IMR-90 (cell line): ENCODE data around the gene ATP7A. TPM values are rescaled to one million over a fixed set of nuclear protein-coding genes. Genes with fewer than 3 reads are reported as not detected.

Experiments used
- ATAC-seq: fragments of 200-7000 bp; cut with Tn5 transposase; 2 replicates; pipeline ENCODE4 v1.9.1; 2020; ENCODE audit warnings: low read depth, mild to moderate bottlenecking, moderate library complexity
- BruUV-seq: library from RNA; stranded (reverse); fragments of 400-500 nt; replicated peaks from 2 replicates; lab custom pipeline; 2021; lab: Mats Ljungman, UMichigan
- CTCF ChIA-PET: fragments of 300-600 bp; formaldehyde crosslinking; extraction: SDS; loops from one replicate; lab custom pipeline; 2021; ENCODE audit warnings: antibody characterized with exemption; lab: Yijun Ruan, JAX
- POLR2A ChIA-PET: fragments of 300-600 bp; sonication (Branson Sonifier 250); formaldehyde crosslinking; loops from one replicate; lab custom pipeline; 2022; ENCODE audit warnings: antibody characterized with exemption; ENCODE audit not compliant: unreplicated experiment; lab: Charles Lee
- DNase-seq: peaks from one replicate; pipeline ENCODE4 v3.0.0; 2013
- H2AFZ ChIP-seq: replicated peaks from 2 replicates; pipeline ENCODE3; 2013; ENCODE audit warnings: low read length, mild to moderate bottlenecking; ENCODE audit not compliant: poor library complexity
- H2AK5ac ChIP-seq: 2 replicates; pipeline ENCODE4 v1.6.1; 2013; ENCODE audit warnings: low read depth, low read length, inconsistent platforms
- H2AK9ac ChIP-seq: replicated peaks from 2 replicates; pipeline ENCODE3; 2013; ENCODE audit warnings: mild to moderate bottlenecking, low read depth, low read length, moderate library complexity; ENCODE audit not compliant: poor library complexity
- H2BK120ac ChIP-seq: 2 replicates; pipeline ENCODE4 v1.6.1; 2013; ENCODE audit warnings: low read depth, low read length, inconsistent platforms
- H2BK15ac ChIP-seq: 3 replicates; pipeline ENCODE4 v1.6.1; 2013; ENCODE audit warnings: low read depth, low read length, inconsistent platforms
- H2BK20ac ChIP-seq: 2 replicates; pipeline ENCODE4 v1.6.1; 2013; ENCODE audit warnings: low read depth, mild to moderate bottlenecking, inconsistent platforms, low read length, moderate library complexity
- H2BK5ac ChIP-seq: 2 replicates; pipeline ENCODE4 v1.6.1; 2013; ENCODE audit warnings: mild to moderate bottlenecking, low read depth, low read length, inconsistent platforms; ENCODE audit not compliant: poor library complexity, severe bottlenecking
- H3K14ac ChIP-seq: replicated peaks from 2 replicates; pipeline ENCODE4 v1.6.1; 2013; ENCODE audit warnings: low read depth, low read length, inconsistent platforms
- H3K18ac ChIP-seq: 2 replicates; pipeline ENCODE4 v1.6.1; 2013; ENCODE audit warnings: low read depth, low read length, control low read depth
- H3K23ac ChIP-seq: 2 replicates; pipeline ENCODE4 v1.6.1; 2013; ENCODE audit warnings: low read depth, low read length, inconsistent platforms
- H3K27ac ChIP-seq: 2 replicates; pipeline ENCODE4 v1.5.1; 2013; ENCODE audit warnings: mild to moderate bottlenecking, control low read depth, low read length; ENCODE audit not compliant: insufficient read depth
- H3K27me3 ChIP-seq: 2 replicates; pipeline ENCODE4 v1.6.1; 2013; ENCODE audit warnings: low read length; ENCODE audit not compliant: control insufficient read depth, insufficient read depth
- H3K36me3 ChIP-seq: 2 replicates; pipeline ENCODE4 v1.6.1; 2013; ENCODE audit warnings: low read length, mixed read lengths; ENCODE audit not compliant: control insufficient read depth, insufficient read depth
- H3K4ac ChIP-seq: 2 replicates; pipeline ENCODE4 v1.6.1; 2013; ENCODE audit warnings: low read depth, low read length, inconsistent platforms
- H3K4me1 ChIP-seq: 2 replicates; pipeline ENCODE4 v1.6.1; 2013; ENCODE audit warnings: low read length, mixed read lengths; ENCODE audit not compliant: control insufficient read depth, insufficient read depth
- H3K4me2 ChIP-seq: 2 replicates; pipeline ENCODE4 v1.6.1; 2013; ENCODE audit warnings: low read depth, mild to moderate bottlenecking, control low read depth, low read length, moderate library complexity
- H3K4me3 ChIP-seq: 2 replicates; pipeline ENCODE4 v1.5.1; 2013; ENCODE audit warnings: low read depth, mild to moderate bottlenecking, control low read depth, low read length, moderate library complexity; ENCODE audit not compliant: insufficient read depth
- H3K56ac ChIP-seq: 2 replicates; pipeline ENCODE4 v1.6.1; 2013; ENCODE audit warnings: low read length, inconsistent platforms; ENCODE audit not compliant: insufficient read depth; ENCODE audit errors: extremely low read depth
- H3K79me1 ChIP-seq, 2 experiments: 2 replicates each; pipeline ENCODE4 v1.6.1; 2013; ENCODE audit warnings: low read length in 2 of 2, inconsistent platforms in 1 of 2, low read depth in 1 of 2
- H3K9ac ChIP-seq: 2 replicates; pipeline ENCODE4 v1.6.1; 2013; ENCODE audit warnings: low read depth, low read length, control low read depth
- H3K9me1 ChIP-seq: 2 replicates; pipeline ENCODE4 v1.6.1; 2013; ENCODE audit warnings: low read length, inconsistent platforms; ENCODE audit not compliant: insufficient read depth
- H3K9me3 ChIP-seq: 2 replicates; pipeline ENCODE4 v1.6.1; 2013; ENCODE audit warnings: low read length; ENCODE audit not compliant: control insufficient read depth, insufficient read depth
- H4K20me1 ChIP-seq: 2 replicates; pipeline ENCODE4 v1.6.1; 2013; ENCODE audit warnings: low read length, inconsistent platforms; ENCODE audit not compliant: insufficient read depth
- H4K5ac ChIP-seq: 2 replicates; pipeline ENCODE4 v1.6.1; 2013; ENCODE audit warnings: mild to moderate bottlenecking, low read depth, low read length, control low read depth
- H4K8ac ChIP-seq, 2 experiments: 2 replicates each; pipeline ENCODE4 v1.6.1; 2013; ENCODE audit warnings: low read depth in 2 of 2, low read length in 2 of 2, control low read depth in 1 of 2, inconsistent platforms in 1 of 2
- H4K91ac ChIP-seq: 2 replicates; pipeline ENCODE4 v1.6.1; 2013; ENCODE audit warnings: low read depth, low read length, inconsistent platforms; ENCODE audit not compliant: insufficient read depth
- CHD1 ChIP-seq: IDR thresholded peaks from 2 replicates; pipeline ENCODE4 v1.6.1; 2012; ENCODE audit warnings: low read depth, low read length, improper control_type of control experiment
- CTCF ChIP-seq: conservative IDR thresholded peaks from 2 replicates; pipeline ENCODE4 v1.5.1; 2012; ENCODE audit warnings: mild to moderate bottlenecking, low read depth, low read length, improper control_type of control experiment
- MXI1 ChIP-seq: IDR thresholded peaks from 2 replicates; pipeline ENCODE4 v1.6.1; 2012; ENCODE audit warnings: low read depth, mild to moderate bottlenecking, low read length, moderate library complexity, borderline replicate concordance
- RCOR1 ChIP-seq: IDR thresholded peaks from 2 replicates; pipeline ENCODE4 v1.6.1; 2012; ENCODE audit warnings: mild to moderate bottlenecking, low read length, improper control_type of control experiment; ENCODE audit not compliant: insufficient replicate concordance
- SMC3 ChIP-seq: fragments of 150-350 bp; IDR thresholded peaks from 2 replicates; pipeline ENCODE4 v1.6.1; 2016; ENCODE audit warnings: low read depth, mild to moderate bottlenecking, antibody characterized with exemption, low read length, moderate library complexity
- WGBS, 2 experiments: methylation state at CpG; one replicate each; pipeline versions ENCODE4 v1.1.5 to v1.1.7; 2013; ENCODE audit warnings: missing lambda C conversion rate in 2 of 2; ENCODE audit not compliant: insufficient read length in 1 of 2; ENCODE audit errors: extremely low coverage in 2 of 2; 5-methylcytosine and 5-hydroxymethylcytosine counted together
- dilution Hi-C: fragments of 300-500 bp; cut with HindIII; formaldehyde crosslinking; loops from one replicate; pipeline ENCODE4 v1.14.3; 2018; ENCODE audit warnings: low sequenced_read_pairs; ENCODE audit not compliant: unreplicated experiment
- in situ Hi-C: fragments of 300-500 bp; cut with MboI; formaldehyde crosslinking; loops from 3 replicates; pipeline ENCODE4 v1.14.3; 2019; ENCODE audit warnings: low sequenced_read_pairs, inconsistent platforms, mixed read lengths
- intact Hi-C: fragments of 100-400 bp; cut with micrococcal nuclease; formaldehyde crosslinking; loops from 2 replicates; pipeline ENCODE4 v1.10.0; 2022
- polyA plus RNA-seq, 3 experiments: library from polyadenylated mRNA; depleted of rRNA; stranded (reverse); fragments of >200 nt; gene quantifications; 2 replicates each; pipeline ENCODE4 v1.2.3, GENCODE V29; 2012; ENCODE audit warnings: low replicate concordance in 1 of 3
- total RNA-seq: library from RNA; depleted of rRNA; stranded (reverse); fragments of >200 nt; gene quantifications from 2 replicates; pipeline ENCODE4 v1.2.3, GENCODE V29; 2012

Gene ATP7A
- total and polyA plus RNA-seq, 2 of the 4 experiments (the other 2 are of a cell fraction): 4.2 to 22.4 TPM

GRCh38 chrX:78048052-78048451 is 137.6 kb downstream of the ATP7A start:
- H3K56ac ChIP-seq: no peak overlapping the region
- DNase-seq (no peak), ATAC-seq (no peak)
- intact Hi-C loops (no loop called here), dilution Hi-C loops (no loop called here), in situ Hi-C loops (no loop called here)
- no TSS peak for BruUV-seq
- no peaks in the 10 kb centered on the region for H3K9me3 ChIP-seq
- no peak overlapping the region for H3K23ac ChIP-seq
- H3K4me2 ChIP-seq: no peak overlapping the region
- H2AFZ ChIP-seq: no peak overlapping the region
- no peak overlapping the region for H2BK20ac ChIP-seq
- no peak overlapping the region for H4K91ac ChIP-seq
- H3K4ac ChIP-seq: no peak overlapping the region
- H3K9ac ChIP-seq: no peak overlapping the region
- H3K36me3 ChIP-seq: no peaks in the 10 kb centered on the region
- H3K4me1 ChIP-seq: no peaks in the 10 kb centered on the region
- no peak overlapping the region for H3K14ac ChIP-seq
- no peak overlapping the region for H2AK5ac ChIP-seq
- TF ChIP-seq CHD1: no peak
- TF ChIP-seq RCOR1: no peak
- TF ChIP-seq CTCF: no peak
- no peak for TF ChIP-seq MXI1
- no peak for TF ChIP-seq SMC3
- WGBS, 2 experiments: no CpG with 5 or more reads among the region's 2 CpGs
- CTCF ChIA-PET: no interaction called here
- H2BK120ac ChIP-seq: no peak overlapping the region
- no peak overlapping the region for H3K4me3 ChIP-seq
- H4K5ac ChIP-seq: no peak overlapping the region
- H3K79me1 ChIP-seq: no peaks in the 10 kb centered on the region
- H2AK9ac ChIP-seq: no peak overlapping the region
- H4K8ac ChIP-seq: no peak overlapping the region
- no peaks in the 10 kb centered on the region for H4K20me1 ChIP-seq
- H3K27ac ChIP-seq: no peak overlapping the region
- no peak overlapping the region for H2BK15ac ChIP-seq
- no peaks in the 10 kb centered on the region for H3K9me1 ChIP-seq
- no peak overlapping the region for H3K18ac ChIP-seq
- H3K27me3 ChIP-seq: no peaks in the 10 kb centered on the region
- POLR2A ChIA-PET: no interaction called here
- H2BK5ac ChIP-seq: no peak overlapping the region
